ENCODE results near the gene STON2.

The STON2 gene

GRCh38 chr14:81331229-81332021, 68.7 kb downstream of the STON2 start:
- DNase-seq (ENCODE audit: low read depth) = no peak

GRCh38 chr14:81330619-81331122, 69.5 kb downstream of the STON2 start:
- no peak for DNase-seq (ENCODE audit: low read depth)

GRCh38 chr14:81329640-81330381, 70.3 kb downstream of the STON2 start:
- no peak for DNase-seq (ENCODE audit: low read depth)

- DNase-seq (ENCODE audit: low read depth) = no peak
Observed at GRCh38 chr14:81326451-81326850, 73.7 kb downstream of the STON2 start.

GRCh38 chr14:81324011-81324410, 76.1 kb downstream of the STON2 start:
- no peak for DNase-seq (ENCODE audit: low read depth)

GRCh38 chr14:81323093-81323492, 77.0 kb downstream of the STON2 start:
- DNase-seq (ENCODE audit: low read depth) = no peak

- DNase-seq (ENCODE audit: low read depth) = no peak
Observed at GRCh38 chr14:81319946-81320345, 80.2 kb downstream of the STON2 start.

GRCh38 chr14:81319314-81319713, 80.8 kb downstream of the STON2 start:
- no peak for DNase-seq (ENCODE audit: low read depth)

GRCh38 chr14:81315341-81315740, 84.8 kb downstream of the STON2 start:
- DNase-seq (ENCODE audit: low read depth) = no peak

- DNase-seq (ENCODE audit: low read depth) = no peak
Observed at GRCh38 chr14:81314443-81315175, 85.5 kb downstream of the STON2 start.

GRCh38 chr14:81313775-81314429, 86.2 kb downstream of the STON2 start:
- DNase-seq (ENCODE audit: low read depth) = no peak

- no peak for DNase-seq (ENCODE audit: low read depth)
Observed at GRCh38 chr14:81313200-81313599, 86.9 kb downstream of the STON2 start.

- DNase-seq (ENCODE audit: low read depth) = no peak
Observed at GRCh38 chr14:81312289-81312876, 87.7 kb downstream of the STON2 start.

GRCh38 chr14:81311778-81312177, 88.3 kb downstream of the STON2 start:
- DNase-seq (ENCODE audit: low read depth) = no peak

- DNase-seq (ENCODE audit: low read depth) = no peak
Observed at GRCh38 chr14:81311141-81311540, 89.0 kb downstream of the STON2 start.

GRCh38 chr14:81310606-81311005, 89.5 kb downstream of the STON2 start:
- no peak for DNase-seq (ENCODE audit: low read depth)

GRCh38 chr14:81309511-81309910, 90.6 kb downstream of the STON2 start:
- DNase-seq (ENCODE audit: low read depth) = no peak

GRCh38 chr14:81305743-81306142, 94.4 kb downstream of the STON2 start:
- no peak for DNase-seq (ENCODE audit: low read depth)

GRCh38 chr14:81305065-81305464, 95.1 kb downstream of the STON2 start:
- DNase-seq (ENCODE audit: low read depth) = no peak

- peak; percentile 37 for DNase-seq (ENCODE audit: low read depth)
Observed at GRCh38 chr14:81303258-81303935, 96.7 kb downstream of the STON2 start.

- DNase-seq (ENCODE audit: low read depth) = no peak
Observed at GRCh38 chr14:81302638-81303037, 97.5 kb downstream of the STON2 start.
